Osteocyte (in vitro differentiated cells): ENCODE measurements around the gene NDUFAF2. TPM values are rescaled to one million over a fixed set of nuclear protein-coding genes. Genes with fewer than 3 reads are reported as not detected.

Experiments
- DNase-seq: peaks from one replicate; pipeline ENCODE4 v3.0.0; 2021; ENCODE audit warnings: mixed read lengths; ENCODE audit not compliant: unreplicated experiment; ENCODE audit errors: extremely low spot score
- H3K27ac Mint-ChIP-seq: one replicate; pipeline ENCODE4 v1.8.0; 2021; ENCODE audit warnings: mild to moderate bottlenecking, mixed read lengths; ENCODE audit not compliant: unreplicated experiment
- H3K27me3 Mint-ChIP-seq: one replicate; pipeline ENCODE4 v1.8.0; 2021; ENCODE audit warnings: mixed read lengths; ENCODE audit not compliant: unreplicated experiment
- H3K36me3 Mint-ChIP-seq: one replicate; pipeline ENCODE4 v1.8.0; 2021; ENCODE audit warnings: mixed read lengths; ENCODE audit not compliant: unreplicated experiment
- H3K4me1 Mint-ChIP-seq: one replicate; pipeline ENCODE4 v1.8.0; 2021; ENCODE audit warnings: mixed read lengths; ENCODE audit not compliant: unreplicated experiment
- H3K4me3 Mint-ChIP-seq: one replicate; pipeline ENCODE4 v1.8.0; 2021; ENCODE audit warnings: mild to moderate bottlenecking, moderate library complexity, mixed read lengths; ENCODE audit not compliant: unreplicated experiment
- H3K9me3 Mint-ChIP-seq: one replicate; pipeline ENCODE4 v1.8.0; 2021; ENCODE audit warnings: mixed read lengths; ENCODE audit not compliant: unreplicated experiment
- total RNA-seq: library from RNA; stranded (reverse); gene quantifications from 2 replicates; pipeline ENCODE4 v1.2.1, GENCODE V29; 2021
- TF ChIP-seq, protein P1 (sequence below): fragments of 200-600 bp; sonication (generic); IDR thresholded peaks from 2 replicates; pipeline ENCODE4 v1.5.0; 2021; ENCODE audit warnings: antibody characterized with exemption, mild to moderate bottlenecking, moderate library complexity

NDUFAF2 gene
- total RNA-seq, 1 donor from 2014 or later = 23.4 TPM

DNA sequence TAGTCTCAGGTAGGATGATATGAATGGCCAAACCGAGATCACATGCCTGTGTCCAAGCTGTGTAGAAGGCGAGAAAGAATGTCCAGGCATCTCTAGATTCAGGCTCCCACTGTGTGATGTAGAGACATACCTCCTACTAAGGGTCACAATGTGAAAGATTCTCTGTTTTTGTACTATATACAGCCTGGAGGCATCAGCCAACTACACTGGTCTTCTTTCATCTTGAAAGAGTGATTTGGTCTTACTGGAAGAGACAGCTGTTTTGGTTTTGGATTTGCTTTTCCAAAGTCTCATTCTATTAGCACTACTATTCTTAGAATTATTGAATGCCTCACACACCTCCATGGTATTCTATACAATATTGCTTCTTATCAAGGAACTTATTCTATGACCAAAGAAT is 26.5 kb upstream of the NDUFAF2 start:
- TF ChIP-seq, protein P1, sequence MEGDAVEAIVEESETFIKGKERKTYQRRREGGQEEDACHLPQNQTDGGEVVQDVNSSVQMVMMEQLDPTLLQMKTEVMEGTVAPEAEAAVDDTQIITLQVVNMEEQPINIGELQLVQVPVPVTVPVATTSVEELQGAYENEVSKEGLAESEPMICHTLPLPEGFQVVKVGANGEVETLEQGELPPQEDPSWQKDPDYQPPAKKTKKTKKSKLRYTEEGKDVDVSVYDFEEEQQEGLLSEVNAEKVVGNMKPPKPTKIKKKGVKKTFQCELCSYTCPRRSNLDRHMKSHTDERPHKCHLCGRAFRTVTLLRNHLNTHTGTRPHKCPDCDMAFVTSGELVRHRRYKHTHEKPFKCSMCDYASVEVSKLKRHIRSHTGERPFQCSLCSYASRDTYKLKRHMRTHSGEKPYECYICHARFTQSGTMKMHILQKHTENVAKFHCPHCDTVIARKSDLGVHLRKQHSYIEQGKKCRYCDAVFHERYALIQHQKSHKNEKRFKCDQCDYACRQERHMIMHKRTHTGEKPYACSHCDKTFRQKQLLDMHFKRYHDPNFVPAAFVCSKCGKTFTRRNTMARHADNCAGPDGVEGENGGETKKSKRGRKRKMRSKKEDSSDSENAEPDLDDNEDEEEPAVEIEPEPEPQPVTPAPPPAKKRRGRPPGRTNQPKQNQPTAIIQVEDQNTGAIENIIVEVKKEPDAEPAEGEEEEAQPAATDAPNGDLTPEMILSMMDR = no peak
- no peak for DNase-seq
- H3K27ac Mint-ChIP-seq = no peak overlapping the region
- peaks cover 39% of the 10 kb centered on the region for H3K36me3 Mint-ChIP-seq
- H3K4me1 Mint-ChIP-seq = no peaks in the 10 kb centered on the region
- peaks cover 4% of the 10 kb centered on the region for H3K9me3 Mint-ChIP-seq
- H3K27me3 Mint-ChIP-seq = no peaks in the 10 kb centered on the region
- H3K4me3 Mint-ChIP-seq = no peak overlapping the region

DNA sequence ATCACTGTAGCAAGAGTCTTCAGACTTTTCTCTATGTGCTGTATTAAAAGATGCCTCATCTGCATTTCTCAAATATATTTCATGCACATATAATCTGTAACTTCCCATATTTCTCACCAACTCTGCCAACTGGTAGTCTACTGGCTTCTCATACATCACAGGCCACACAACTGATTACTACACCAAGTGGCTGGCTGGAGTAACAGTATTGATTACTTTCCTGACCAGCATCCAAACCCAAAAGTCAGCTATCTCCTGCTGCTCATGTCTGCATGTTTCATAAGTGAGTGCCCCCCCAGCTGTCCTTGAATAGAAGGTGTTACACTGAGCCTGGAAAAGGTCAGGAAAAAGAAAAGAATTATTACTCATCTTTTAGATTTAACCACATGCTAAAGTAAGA is 17.6 kb upstream of the NDUFAF2 start:
- Mint-ChIP-seq H3K27ac (no peak overlapping the region), H3K4me3 (no peak overlapping the region), H3K4me1 (no peaks in the 10 kb centered on the region), H3K27me3 (no peaks in the 10 kb centered on the region), H3K9me3 (no peaks in the 10 kb centered on the region), H3K36me3 (peaks cover 6% of the 10 kb centered on the region)
- TF ChIP-seq, protein P1 = no peak
- no peak for DNase-seq

DNA sequence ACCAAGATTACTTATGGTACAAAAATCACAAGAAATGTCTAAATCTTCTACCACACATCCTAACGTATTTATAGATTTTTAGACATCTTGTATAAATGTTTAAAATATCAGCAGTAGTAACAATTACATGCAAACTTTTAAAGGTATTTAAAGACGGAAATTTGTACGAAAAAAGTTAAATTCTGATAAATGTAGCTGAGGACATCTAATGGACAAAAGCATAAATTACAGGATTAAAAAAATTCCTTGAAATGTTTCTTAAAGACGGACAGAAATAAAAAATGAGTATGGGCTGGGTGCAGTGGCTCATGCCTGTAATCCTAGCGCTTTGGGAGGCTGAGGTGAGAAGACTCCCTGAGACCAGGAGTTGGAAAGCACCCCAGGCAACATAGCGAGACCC is 16.0 kb upstream of the NDUFAF2 start:
- no peak overlapping the region for H3K27ac Mint-ChIP-seq
- TF ChIP-seq, protein P1 = peak; percentile 31
- H3K9me3 Mint-ChIP-seq = no peaks in the 10 kb centered on the region
- no peak for DNase-seq
- H3K36me3 Mint-ChIP-seq = peaks cover 6% of the 10 kb centered on the region
- no peaks in the 10 kb centered on the region for H3K4me1 Mint-ChIP-seq
- H3K4me3 Mint-ChIP-seq = no peak overlapping the region
- H3K27me3 Mint-ChIP-seq = no peaks in the 10 kb centered on the region

DNA sequence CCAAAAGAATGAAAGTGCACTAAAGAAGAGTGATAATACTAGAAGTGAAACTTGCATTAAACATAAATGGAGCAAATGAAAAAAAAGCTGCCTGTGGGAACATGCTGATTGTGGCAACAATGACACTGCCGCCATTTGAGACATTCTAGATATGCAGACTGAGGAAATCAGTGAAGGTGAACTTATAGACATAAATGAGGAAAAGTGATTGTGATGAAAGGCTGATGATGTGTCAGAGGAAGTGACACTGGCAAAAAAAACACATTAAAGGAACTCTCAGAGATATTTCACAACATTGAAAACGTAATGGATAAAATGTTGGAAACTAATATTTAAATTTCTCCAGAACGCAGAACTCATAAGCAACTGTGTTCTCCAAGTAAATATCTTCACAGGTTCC is 1.4 kb upstream of the NDUFAF2 start:
- peaks cover 2% of the 10 kb centered on the region for H3K36me3 Mint-ChIP-seq
- H3K27ac Mint-ChIP-seq = no peak overlapping the region
- H3K4me3 Mint-ChIP-seq = no peak overlapping the region
- H3K9me3 Mint-ChIP-seq = no peaks in the 10 kb centered on the region
- TF ChIP-seq, protein P1 = no peak
- no peaks in the 10 kb centered on the region for H3K27me3 Mint-ChIP-seq
- DNase-seq = no peak
- H3K4me1 Mint-ChIP-seq = peaks cover 16% of the 10 kb centered on the region

DNA sequence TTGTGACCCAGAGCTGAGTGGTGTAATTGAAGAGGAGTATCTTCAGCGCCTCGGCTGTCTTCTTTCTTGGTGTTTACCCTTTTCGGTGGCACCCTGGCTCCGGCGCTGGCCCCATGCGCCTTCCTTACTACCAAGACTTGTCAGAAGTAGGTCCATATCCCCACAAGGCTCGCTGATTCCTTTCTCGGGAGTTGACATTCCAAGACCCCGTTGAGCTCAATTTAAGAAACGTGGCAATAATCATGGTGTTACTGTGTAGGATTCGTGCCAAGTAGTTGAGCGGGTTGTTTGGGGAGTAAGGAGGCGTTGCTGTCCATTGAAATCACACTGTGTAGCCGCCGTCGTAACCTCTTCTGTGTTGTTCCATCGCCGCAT is 795 bp downstream of the NDUFAF2 start:
- TF ChIP-seq, protein P1 = no peak
- H3K4me1 Mint-ChIP-seq = peaks cover 16% of the 10 kb centered on the region
- H3K27me3 Mint-ChIP-seq = no peaks in the 10 kb centered on the region
- H3K4me3 Mint-ChIP-seq = no peak overlapping the region
- H3K36me3 Mint-ChIP-seq = peaks cover 3% of the 10 kb centered on the region
- no peaks in the 10 kb centered on the region for H3K9me3 Mint-ChIP-seq
- DNase-seq = no peak
- no peak overlapping the region for H3K27ac Mint-ChIP-seq
